Measurements from ENCODE around the gene HSD17B2.
A peak's percentile ranks its signal among the peaks of the same experiment; 100 is the strongest.

HSD17B2 gene

GRCh38 chr16:82133798-82134197, 98.7 kb downstream of the HSD17B2 start:
- no peak overlapping the region for H3K27ac ChIP-seq
- TF ChIP-seq ZFX (IDR thresholded peaks at IDR 0.05) (no peak), CTCF (conservative IDR thresholded peaks at IDR 0.05) (no peak)

GRCh38 chr16:82134846-82135245, 99.8 kb downstream of the HSD17B2 start:
- H3K27ac ChIP-seq: no peak overlapping the region
- TF ChIP-seq CTCF (conservative IDR thresholded peaks at IDR 0.05) (no peak), ZFX (IDR thresholded peaks at IDR 0.05) (no peak)

GRCh38 chr16:82135844-82136243, 100.8 kb downstream of the HSD17B2 start:
- H3K27ac ChIP-seq: no peak overlapping the region
- no peak for TF ChIP-seq ZFX (IDR thresholded peaks at IDR 0.05)
- no peak for TF ChIP-seq CTCF (conservative IDR thresholded peaks at IDR 0.05)

GRCh38 chr16:82136956-82137821, 102.1 kb downstream of the HSD17B2 start:
- peak overlapping the region; percentile 83; the same call in 1 of the 2 replicates for H3K27ac ChIP-seq
- TF ChIP-seq CTCF (conservative IDR thresholded peaks at IDR 0.05) (no peak), ZFX (IDR thresholded peaks at IDR 0.05) (no peak)

GRCh38 chr16:82137822-82138167, 102.7 kb downstream of the HSD17B2 start:
- H3K27ac ChIP-seq: peak overlapping the region; percentile 83; the same call in 1 of the 2 replicates
- TF ChIP-seq ZFX (IDR thresholded peaks at IDR 0.05): no peak
- no peak for TF ChIP-seq CTCF (conservative IDR thresholded peaks at IDR 0.05)

GRCh38 chr16:82138478-82139285, 103.6 kb downstream of the HSD17B2 start:
- peak overlapping the region; percentile 83 for H3K27ac ChIP-seq
- TF ChIP-seq ZFX (IDR thresholded peaks at IDR 0.05) (no peak), CTCF (conservative IDR thresholded peaks at IDR 0.05) (no peak)

- peak overlapping the region; percentile 83 for H3K27ac ChIP-seq
Observed at GRCh38 chr16:82139286-82139571, 104.2 kb downstream of the HSD17B2 start.
